ENCODE measurements around the gene PLCB4. TPM values are rescaled to one million over a fixed set of nuclear protein-coding genes. Genes with fewer than 3 reads are reported as not detected.
A peak's percentile ranks its signal among the peaks of the same experiment; 100 is the strongest.

The PLCB4 gene
- total RNA-seq, 2 experiments from 2014 or later: 0.06 TPM; not detected in 1

- H3K27ac ChIP-seq (ENCODE audit: low read depth in 1 of 2, low read length in 2 of 2): no peak overlapping the region
- H3K4me3 ChIP-seq (ENCODE audit: low read length): no peak overlapping the region
- H3K27ac Mint-ChIP-seq: no peak overlapping the region
- DNase-seq: peak in 1 of 14 experiments; percentile 2
- CTCF ChIA-PET: no interaction called here
- H3K27me3 Mint-ChIP-seq: no peaks in the 10 kb centered on the region
- peaks cover 0 to 3% of the 10 kb centered on the region in 2 experiments for H3K9me3 ChIP-seq (ENCODE audit: control insufficient read depth in 1 of 2, insufficient read depth in 1 of 2, low read length in 2 of 2)
- no peaks in the 10 kb centered on the region for H3K9me3 Mint-ChIP-seq
- no peak for TF ChIP-seq CTCF (IDR thresholded peaks at IDR 0.05)
- no peak overlapping the region for H3K4me3 Mint-ChIP-seq
- no peaks in the 10 kb centered on the region for H3K36me3 Mint-ChIP-seq (ENCODE audit: low read depth)
- no peaks in the 10 kb centered on the region for H3K36me3 ChIP-seq (ENCODE audit: insufficient read depth, low read length)
- no peaks in the 10 kb centered on the region for H3K4me1 Mint-ChIP-seq (ENCODE audit: low read depth)
- no peak for ATAC-seq (ENCODE audit: poor library complexity)
- no peaks in the 10 kb centered on the region for H3K27me3 ChIP-seq (ENCODE audit: control insufficient read depth in 1 of 2, insufficient read depth in 2 of 2, low read length in 2 of 2)
- POLR2A ChIA-PET: no interaction called here
- intact Hi-C loops (cut with DNase I, micrococcal nuclease): loop anchor here in 1 of 2 experiments (10.0 kb wide), 1 partner anchor 55 kb away; no protein-coding TSS in a partner anchor
- H3K4me1 ChIP-seq (ENCODE audit: insufficient read depth, low read length): no peaks in the 10 kb centered on the region
These were observed 290.8 kb downstream of the PLCB4 start for GRCh38 chr20:9359561-9360308.

GRCh38 chr20:9360431-9360830, 291.5 kb downstream of the PLCB4 start:
- ATAC-seq (ENCODE audit: poor library complexity) (no peak), DNase-seq (no peak)
- H3K27ac ChIP-seq (ENCODE audit: low read depth in 1 of 2, low read length in 2 of 2): no peak overlapping the region
- Mint-ChIP-seq H3K4me3 (no peak overlapping the region), H3K27me3 (no peaks in the 10 kb centered on the region), H3K4me1 (ENCODE audit: low read depth) (no peaks in the 10 kb centered on the region), H3K27ac (no peak overlapping the region), H3K9me3 (no peaks in the 10 kb centered on the region), H3K36me3 (ENCODE audit: low read depth) (no peaks in the 10 kb centered on the region)
- no peak for TF ChIP-seq CTCF (IDR thresholded peaks at IDR 0.05)
- no peaks in the 10 kb centered on the region for H3K4me1 ChIP-seq (ENCODE audit: insufficient read depth, low read length)
- ChIA-PET CTCF (no interaction called here), POLR2A (no interaction called here)
- no peaks in the 10 kb centered on the region for H3K36me3 ChIP-seq (ENCODE audit: insufficient read depth, low read length)
- H3K9me3 ChIP-seq (ENCODE audit: control insufficient read depth in 1 of 2, insufficient read depth in 1 of 2, low read length in 2 of 2): peaks cover 0 to 3% of the 10 kb centered on the region in 2 experiments
- H3K4me3 ChIP-seq (ENCODE audit: low read length): no peak overlapping the region
- intact Hi-C loops (cut with DNase I, micrococcal nuclease): no loop called here
- H3K27me3 ChIP-seq (ENCODE audit: control insufficient read depth in 1 of 2, insufficient read depth in 2 of 2, low read length in 2 of 2): no peaks in the 10 kb centered on the region

- H3K36me3 ChIP-seq (ENCODE audit: insufficient read depth, low read length): no peaks in the 10 kb centered on the region
- Mint-ChIP-seq H3K27ac (no peak overlapping the region), H3K9me3 (no peaks in the 10 kb centered on the region), H3K4me1 (ENCODE audit: low read depth) (no peaks in the 10 kb centered on the region), H3K4me3 (no peak overlapping the region), H3K36me3 (ENCODE audit: low read depth) (no peaks in the 10 kb centered on the region), H3K27me3 (no peaks in the 10 kb centered on the region)
- DNase-seq: no peak
- no peaks in the 10 kb centered on the region for H3K9me3 ChIP-seq (ENCODE audit: control insufficient read depth in 1 of 2, insufficient read depth in 1 of 2, low read length in 2 of 2)
- ATAC-seq (ENCODE audit: poor library complexity): no peak
- CTCF ChIA-PET: no interaction called here
- H3K27me3 ChIP-seq (ENCODE audit: control insufficient read depth in 1 of 2, insufficient read depth in 2 of 2, low read length in 2 of 2): no peaks in the 10 kb centered on the region
- intact Hi-C loops (cut with DNase I, micrococcal nuclease): no loop called here
- H3K4me1 ChIP-seq (ENCODE audit: insufficient read depth, low read length): no peaks in the 10 kb centered on the region
- no peak overlapping the region for H3K27ac ChIP-seq (ENCODE audit: low read depth in 1 of 2, low read length in 2 of 2)
- POLR2A ChIA-PET: no interaction called here
- H3K4me3 ChIP-seq (ENCODE audit: low read length): no peak overlapping the region
- no peak for TF ChIP-seq CTCF (IDR thresholded peaks at IDR 0.05)
These were observed 294.8 kb downstream of the PLCB4 start for GRCh38 chr20:9363673-9364072.

Measured in CD4-positive, alpha-beta T cell (primary cell).